Effector CD8-positive, alpha-beta T cell (primary cell): ENCODE results near the gene XRCC5.

Source experiments
- DNase-seq: peaks from one replicate; lab custom pipeline; 2025; lab: John Stamatoyannopoulos, UW

XRCC5 gene

DNA sequence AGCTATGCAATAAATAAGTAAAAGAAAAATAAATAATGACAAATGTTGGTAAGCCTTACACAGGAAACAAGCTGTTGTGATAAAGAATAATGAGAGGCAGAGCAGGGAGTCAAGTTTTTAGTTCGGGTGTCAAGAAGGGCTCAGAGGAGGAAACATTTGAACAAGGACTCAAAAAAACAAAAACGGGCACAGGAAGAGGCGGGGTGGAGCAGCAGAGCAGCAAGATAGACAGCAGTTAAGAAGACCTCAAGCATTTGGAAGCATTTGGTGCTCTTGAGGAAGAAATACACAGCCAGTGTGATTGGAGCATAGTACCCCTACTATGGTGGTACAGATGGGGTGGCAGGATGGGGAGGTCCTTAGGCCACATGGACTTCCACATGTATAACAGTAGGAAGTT lies 24.6 kb upstream of the XRCC5 start:
- DNase-seq = no peak

- DNase-seq = no peak
These were observed 22.8 kb upstream of the XRCC5 start for GRCh38 chr2:216086207-216086893.

GRCh38 chr2:216090369-216090786 lies 18.8 kb upstream of the XRCC5 start:
- no peak for DNase-seq

- DNase-seq = no peak
These were observed 16.5 kb upstream of the XRCC5 start for GRCh38 chr2:216092646-216093045.

DNA sequence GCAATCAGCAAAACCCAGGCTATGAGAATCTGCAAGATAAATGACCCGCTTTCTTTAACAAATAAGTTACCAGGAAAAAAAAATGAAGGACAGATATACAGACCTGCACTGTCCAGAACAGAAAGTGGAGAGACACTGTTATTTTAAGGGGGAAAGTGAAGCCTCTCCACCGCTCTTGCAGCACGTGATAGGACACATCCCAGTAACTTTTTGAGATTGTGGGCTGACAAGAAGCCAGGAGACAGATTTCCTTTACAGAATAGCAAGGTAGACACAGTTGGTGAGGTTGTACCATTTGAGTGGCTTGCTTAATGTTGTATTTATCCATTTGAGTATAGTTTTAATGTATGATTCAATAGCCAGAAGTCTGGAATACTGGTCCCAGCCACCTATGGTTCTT lies 14.4 kb upstream of the XRCC5 start:
- no peak for DNase-seq

- no peak for DNase-seq
These were observed 10.5 kb upstream of the XRCC5 start for GRCh38 chr2:216098421-216099334.

GRCh38 chr2:216101109-216101508 lies 8.0 kb upstream of the XRCC5 start:
- DNase-seq = no peak

GRCh38 chr2:216103213-216103612 lies 5.9 kb upstream of the XRCC5 start:
- DNase-seq = no peak

GRCh38 chr2:216104691-216105090 lies 4.5 kb upstream of the XRCC5 start:
- DNase-seq = no peak

DNA sequence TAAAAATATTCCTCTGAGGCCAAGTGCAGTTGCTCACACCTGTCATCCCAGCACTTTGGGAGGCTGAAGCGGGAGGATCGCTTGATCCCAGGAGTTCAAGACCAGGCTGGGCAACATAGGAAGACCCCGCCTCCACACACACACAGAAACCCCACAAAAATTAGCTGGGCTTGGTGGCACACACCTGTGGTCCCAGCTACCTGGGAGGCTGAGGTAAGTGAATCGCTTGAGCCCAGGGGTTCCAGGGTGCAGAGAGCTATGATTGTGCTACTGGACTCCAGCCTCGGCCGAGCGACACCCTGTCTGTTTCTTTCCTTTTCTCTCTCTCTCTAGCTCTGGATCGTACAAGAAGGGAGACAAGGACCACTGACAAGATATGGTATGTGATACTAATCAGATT lies 1.8 kb upstream of the XRCC5 start:
- no peak for DNase-seq

DNA sequence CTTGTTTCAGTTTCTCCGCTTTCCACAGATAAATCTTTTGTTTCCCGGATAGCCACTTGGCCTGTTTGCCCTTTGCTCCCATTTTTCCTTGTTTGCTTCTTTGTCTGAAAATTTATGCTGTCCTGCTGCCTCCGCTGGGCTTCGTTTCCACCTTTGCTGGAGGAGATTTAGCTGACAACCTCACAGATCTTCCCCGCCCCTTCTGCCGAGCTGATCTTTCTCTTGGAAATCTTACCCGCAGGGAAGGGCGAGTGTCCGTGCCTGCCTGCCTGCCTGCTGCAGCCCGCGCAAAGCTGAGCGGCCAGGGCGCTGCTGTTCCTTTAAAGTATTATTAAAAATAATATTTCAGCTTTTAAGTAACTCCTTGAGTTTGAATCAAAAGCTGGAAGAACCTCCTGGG lies 1.4 kb upstream of the XRCC5 start:
- DNase-seq = no peak

DNA sequence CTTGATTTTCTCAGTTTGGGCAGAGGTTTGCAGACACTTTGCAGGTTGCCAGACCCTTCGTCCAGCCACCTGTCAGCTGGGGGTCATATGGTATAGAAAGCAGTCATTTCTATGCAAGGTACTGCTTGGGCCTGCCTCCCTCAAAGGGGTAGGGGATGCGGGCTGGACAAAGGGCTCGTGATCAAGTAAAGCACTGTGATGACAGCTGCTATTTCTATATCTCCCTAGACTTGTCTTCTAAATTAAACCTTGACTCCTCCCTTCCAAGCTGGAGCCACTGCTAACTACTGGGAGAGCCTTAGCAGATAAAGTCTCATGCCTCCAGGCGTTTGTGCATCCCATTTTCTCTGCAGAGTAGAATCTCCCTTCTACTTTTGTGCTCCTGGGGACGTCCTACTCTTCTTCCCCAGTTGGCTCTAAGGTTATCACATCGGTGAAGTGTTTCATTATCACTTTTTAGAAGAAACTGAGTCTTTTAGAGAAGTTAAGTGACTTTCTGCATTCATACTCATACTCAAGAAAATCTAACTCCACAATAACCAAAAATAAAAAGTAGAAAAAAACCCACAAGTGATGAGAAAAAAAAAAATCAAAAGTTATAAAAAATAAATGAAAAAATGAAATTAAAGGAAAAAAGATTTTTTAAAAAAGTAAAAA lies 710 bp upstream of the XRCC5 start:
- DNase-seq = no peak

GRCh38 chr2:216109962-216110614 lies 940 bp downstream of the XRCC5 start:
- DNase-seq = no peak

DNA sequence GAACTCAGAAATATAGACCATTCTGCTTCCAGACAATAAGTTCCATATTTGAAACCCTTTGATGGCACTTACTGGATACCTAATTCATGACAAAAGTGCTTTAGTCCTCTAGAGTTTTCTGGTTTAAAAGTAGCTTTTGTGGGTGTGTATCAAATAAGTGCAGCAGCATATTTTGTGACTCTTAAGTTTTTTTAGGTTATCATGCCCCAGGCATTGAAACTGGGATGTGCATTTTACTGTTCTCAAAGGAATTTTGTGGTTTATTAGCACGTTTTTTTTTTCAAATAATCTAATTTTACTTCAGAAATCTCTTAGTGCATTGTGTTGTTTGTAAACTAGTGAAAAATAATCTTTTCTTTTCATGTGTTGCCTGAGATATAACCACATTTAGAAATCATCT lies 1.5 kb downstream of the XRCC5 start:
- no peak for DNase-seq

- DNase-seq = no peak
These were observed 2.0 kb downstream of the XRCC5 start for GRCh38 chr2:216111122-216111521.

- no peak for DNase-seq
These were observed 3.8 kb downstream of the XRCC5 start for GRCh38 chr2:216112926-216113325.

- DNase-seq = no peak
These were observed 4.4 kb downstream of the XRCC5 start for GRCh38 chr2:216113572-216113971.

DNA sequence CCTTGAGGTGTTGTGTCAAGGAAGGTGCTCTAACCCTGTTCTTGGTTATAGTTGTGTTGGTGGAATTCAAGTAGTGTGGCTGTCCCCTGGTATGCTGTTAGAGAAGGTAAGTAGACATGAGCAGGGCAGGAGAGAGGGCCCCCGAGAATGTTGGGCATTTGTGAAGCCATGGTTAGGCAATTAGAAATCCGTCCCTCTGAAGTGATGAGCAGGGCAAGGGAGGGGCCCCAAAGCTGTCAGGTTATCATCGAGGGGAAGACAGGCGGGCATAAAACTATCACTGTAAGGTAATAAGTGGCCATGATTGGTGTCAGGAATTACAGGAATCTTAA lies 5.2 kb downstream of the XRCC5 start:
- DNase-seq = no peak

- DNase-seq = peak; percentile 97
These were observed 5.8 kb downstream of the XRCC5 start for GRCh38 chr2:216114714-216115531.

DNA sequence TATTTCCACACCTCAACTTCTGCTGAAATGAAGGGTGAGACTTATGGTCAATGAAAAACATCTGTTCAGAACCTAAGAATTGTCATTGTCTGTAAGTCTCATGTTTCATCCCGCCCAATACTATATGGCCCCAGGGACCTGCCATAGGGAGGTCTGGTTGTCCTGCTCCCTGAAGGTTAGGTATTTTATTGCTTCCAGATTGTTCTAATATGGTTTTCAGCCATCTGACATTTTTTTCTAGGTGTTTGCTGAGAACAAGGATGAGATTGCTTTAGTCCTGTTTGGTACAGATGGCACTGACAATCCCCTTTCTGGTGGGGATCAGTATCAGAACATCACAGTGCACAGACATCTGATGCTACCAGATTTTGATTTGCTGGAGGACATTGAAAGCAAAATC lies 7.3 kb downstream of the XRCC5 start:
- DNase-seq = no peak

DNA sequence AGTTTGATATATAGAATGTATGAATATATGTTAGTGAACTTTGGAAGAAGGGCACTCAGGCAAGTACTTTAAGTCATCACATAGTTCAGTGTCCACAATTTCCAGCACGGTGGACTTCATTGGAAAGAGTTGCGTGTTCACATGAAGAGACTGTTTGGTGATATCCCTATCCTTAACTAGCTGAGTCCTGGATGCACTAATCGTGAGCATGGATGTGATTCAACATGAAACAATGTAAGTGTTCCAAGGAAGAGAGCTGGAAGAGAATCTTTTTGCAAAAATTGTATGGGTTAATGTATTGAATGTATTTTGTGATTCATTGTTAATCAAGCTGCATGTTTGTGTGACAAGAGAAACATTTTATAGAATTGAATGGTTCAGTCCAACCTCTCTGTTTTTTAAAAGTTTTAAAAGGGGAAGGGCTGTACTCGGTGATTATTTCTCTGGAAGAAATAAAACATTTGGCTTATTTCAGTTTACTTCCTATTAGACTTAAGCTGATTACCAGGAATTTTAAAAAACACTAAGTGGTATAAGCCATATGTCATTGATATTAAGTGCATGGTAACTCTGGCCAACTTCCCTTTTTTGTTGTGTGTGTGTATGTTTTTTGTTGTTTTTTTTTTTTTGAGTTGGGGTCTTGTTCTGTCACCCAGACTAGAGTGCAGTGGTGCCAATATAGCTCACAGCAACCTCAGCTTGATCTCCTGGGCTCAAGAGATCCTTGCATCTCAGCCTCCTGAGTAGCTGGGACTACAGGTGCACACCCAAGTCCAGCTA lies 8.6 kb downstream of the XRCC5 start:
- no peak for DNase-seq
